CD4-positive, alpha-beta T cell (primary cell): ENCODE data around the gene STOM. TPM values are rescaled to one million over a fixed set of nuclear protein-coding genes. Genes with fewer than 3 reads are reported as not detected.

Experiments used
- ATAC-seq: fragments of 200-7000 bp; cut with Tn5 transposase; one replicate; pipeline ENCODE4 v1.10.0; 2022; ENCODE audit warnings: mild to moderate bottlenecking; ENCODE audit not compliant: poor library complexity
- CTCF ChIA-PET: fragments of 350-600 bp; sonication (Branson Sonifier 250); formaldehyde crosslinking; loops from one replicate; lab custom pipeline; 2021; ENCODE audit warnings: antibody characterized with exemption, inconsistent platforms; lab: Charles Lee
- POLR2A ChIA-PET: fragments of 350-600 bp; sonication (Branson Sonifier 250); formaldehyde crosslinking; loops from one replicate; lab custom pipeline; 2021; ENCODE audit warnings: antibody characterized with exemption, inconsistent platforms; lab: Charles Lee
- DNase-seq, 14 experiments: peaks; one replicate each; pipeline ENCODE4 v3.0.0-alpha.2; 2013 to 2020; ENCODE audit warnings: mixed read lengths in 2 of 14
- H3K27ac ChIP-seq, 2 donors: one replicate each; pipeline versions ENCODE4 v1.5.1 to v1.7.0; 2013; ENCODE audit warnings: low read length in 2 of 2, low read depth in 1 of 2, mild to moderate bottlenecking in 1 of 2
- H3K27me3 ChIP-seq, 2 experiments: 1 replicate in 1 of 2; 2 replicates in 1 of 2; pipeline versions ENCODE4 v1.6.1 to v1.7.0; 2013; ENCODE audit warnings: low read length in 2 of 2, control low read depth in 1 of 2, mild to moderate bottlenecking in 1 of 2, moderate library complexity in 1 of 2; ENCODE audit not compliant: insufficient read depth in 2 of 2, control insufficient read depth in 1 of 2
- H3K36me3 ChIP-seq: one replicate; pipeline ENCODE4 v1.6.1; 2013; ENCODE audit warnings: low read length, control low read depth; ENCODE audit not compliant: insufficient read depth
- H3K4me1 ChIP-seq: one replicate; pipeline ENCODE4 v1.6.1; 2013; ENCODE audit warnings: low read length, control low read depth; ENCODE audit not compliant: insufficient read depth
- H3K4me3 ChIP-seq: one replicate; pipeline ENCODE4 v1.5.1; 2013; ENCODE audit warnings: mild to moderate bottlenecking, low read length, moderate library complexity
- H3K9me3 ChIP-seq, 2 experiments: 1 replicate in 1 of 2; 2 replicates in 1 of 2; pipeline versions ENCODE4 v1.6.1 to v1.7.0; 2013; ENCODE audit warnings: low read length in 2 of 2, mild to moderate bottlenecking in 2 of 2, control low read depth in 1 of 2, moderate library complexity in 1 of 2; ENCODE audit not compliant: control insufficient read depth in 1 of 2, insufficient read depth in 1 of 2
- H3K27ac Mint-ChIP-seq: one replicate; pipeline ENCODE4 v1.8.0; 2020; ENCODE audit warnings: mixed read lengths
- H3K27me3 Mint-ChIP-seq: one replicate; pipeline ENCODE4 v1.8.0; 2021; ENCODE audit warnings: mixed read lengths
- H3K36me3 Mint-ChIP-seq: one replicate; pipeline ENCODE4 v1.8.0; 2021; ENCODE audit warnings: low read depth, mixed read lengths
- H3K4me1 Mint-ChIP-seq: one replicate; pipeline ENCODE4 v1.8.0; 2021; ENCODE audit warnings: low read depth, mixed read lengths
- H3K4me3 Mint-ChIP-seq: one replicate; pipeline ENCODE4 v1.8.0; 2020; ENCODE audit warnings: mild to moderate bottlenecking, mixed read lengths
- H3K9me3 Mint-ChIP-seq: one replicate; pipeline ENCODE4 v1.8.0; 2020; ENCODE audit warnings: mixed read lengths
- intact Hi-C, 2 experiments: fragments of 100-400 bp; cut with DNase I in 1 of 2; cut with micrococcal nuclease in 1 of 2; formaldehyde crosslinking; loops; one replicate each; pipeline versions ENCODE4 v1.15.1 to v1.9.0; 2023 to 2025; cut with DNase I, micrococcal nuclease
- total RNA-seq, 174 experiments: library from RNA in 2 of 174; stranded (reverse) in 2 of 174; gene quantifications; one replicate each; pipeline ENCODE4 v1.2.3 and lab custom pipeline; 2021 to 2026
- TF ChIP-seq, protein P1 (sequence below): fragments of 200-600 bp; IDR thresholded peaks from one replicate; pipeline ENCODE4 v1.8.0; 2022; ENCODE audit warnings: antibody characterized with exemption, mild to moderate bottlenecking

Gene STOM
- total RNA-seq, 2 experiments from 2014 or later: 26.1 to 27.9 TPM

GRCh38 chr9:121354141-121354540, 15.9 kb downstream of the STOM start:
- Mint-ChIP-seq H3K27ac (peak overlapping the region; percentile 62), H3K4me3 (no peak overlapping the region), H3K4me1 (peaks cover 42% of the 10 kb centered on the region), H3K9me3 (no peaks in the 10 kb centered on the region), H3K36me3 (peaks cover 33% of the 10 kb centered on the region), H3K27me3 (no peaks in the 10 kb centered on the region)
- ATAC-seq: no peak
- intact Hi-C loops: no loop called here
- CTCF ChIA-PET: interaction anchor here (1.4 to 2.2 kb wide), 2 partner anchors 10 to 34 kb away, joined by 5 to 8 read pairs; no protein-coding TSS in a partner anchor
- H3K27me3 ChIP-seq: no peaks in the 10 kb centered on the region
- H3K4me1 ChIP-seq: peaks cover 56% of the 10 kb centered on the region
- H3K36me3 ChIP-seq: peaks cover 39% of the 10 kb centered on the region
- no peak overlapping the region for H3K4me3 ChIP-seq
- peak in 1 of 14 experiments; percentile 21 for DNase-seq
- H3K27ac ChIP-seq: peak overlapping the region in 1 of 2 donors; percentile 21
- no peaks in the 10 kb centered on the region for H3K9me3 ChIP-seq
- TF ChIP-seq, protein P1, sequence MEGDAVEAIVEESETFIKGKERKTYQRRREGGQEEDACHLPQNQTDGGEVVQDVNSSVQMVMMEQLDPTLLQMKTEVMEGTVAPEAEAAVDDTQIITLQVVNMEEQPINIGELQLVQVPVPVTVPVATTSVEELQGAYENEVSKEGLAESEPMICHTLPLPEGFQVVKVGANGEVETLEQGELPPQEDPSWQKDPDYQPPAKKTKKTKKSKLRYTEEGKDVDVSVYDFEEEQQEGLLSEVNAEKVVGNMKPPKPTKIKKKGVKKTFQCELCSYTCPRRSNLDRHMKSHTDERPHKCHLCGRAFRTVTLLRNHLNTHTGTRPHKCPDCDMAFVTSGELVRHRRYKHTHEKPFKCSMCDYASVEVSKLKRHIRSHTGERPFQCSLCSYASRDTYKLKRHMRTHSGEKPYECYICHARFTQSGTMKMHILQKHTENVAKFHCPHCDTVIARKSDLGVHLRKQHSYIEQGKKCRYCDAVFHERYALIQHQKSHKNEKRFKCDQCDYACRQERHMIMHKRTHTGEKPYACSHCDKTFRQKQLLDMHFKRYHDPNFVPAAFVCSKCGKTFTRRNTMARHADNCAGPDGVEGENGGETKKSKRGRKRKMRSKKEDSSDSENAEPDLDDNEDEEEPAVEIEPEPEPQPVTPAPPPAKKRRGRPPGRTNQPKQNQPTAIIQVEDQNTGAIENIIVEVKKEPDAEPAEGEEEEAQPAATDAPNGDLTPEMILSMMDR: no peak
- POLR2A ChIA-PET: interaction anchor here (1.2 to 2.5 kb wide), 3 partner anchors 9 to 15 kb away, joined by 3 to 11 read pairs (median 8); no protein-coding TSS in a partner anchor

DNA sequence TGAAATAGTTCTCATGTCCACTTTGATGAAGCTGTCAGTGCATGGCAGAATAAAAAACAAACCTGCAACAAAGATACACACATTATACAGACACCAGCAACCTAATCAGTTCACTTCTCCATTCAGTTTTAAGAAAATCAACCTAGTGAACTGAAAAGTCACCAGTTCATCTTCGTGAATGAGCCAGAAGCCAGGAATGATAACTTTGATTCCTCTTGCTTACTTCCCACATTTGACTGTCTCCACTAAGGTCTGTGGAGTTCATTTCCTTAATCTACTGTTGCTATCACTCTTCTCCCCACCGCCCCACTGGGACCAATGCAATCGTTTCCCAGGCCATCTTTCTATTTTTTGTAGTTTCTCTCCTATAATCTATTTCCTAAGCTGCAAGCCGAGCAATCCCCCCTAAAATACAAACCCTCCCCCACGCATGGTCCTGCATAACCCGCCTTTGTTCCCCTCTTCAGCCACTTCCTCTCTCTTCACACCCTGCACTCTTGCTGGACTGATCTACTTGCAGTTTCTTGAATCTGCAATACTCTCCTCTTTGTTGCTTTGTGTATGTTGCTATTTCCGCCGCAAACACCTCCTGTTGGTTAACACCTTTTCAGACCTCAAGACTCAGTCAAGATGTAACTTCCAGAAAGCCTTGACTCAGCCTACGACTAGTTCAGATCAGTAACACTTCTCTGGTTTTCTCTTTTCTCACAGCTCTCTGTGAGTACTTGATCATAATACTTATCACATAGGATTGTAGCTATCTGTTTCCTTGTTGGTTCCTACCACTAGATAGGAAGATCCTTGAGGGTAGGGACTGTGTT, 16.6 kb downstream of the STOM start:
- H3K4me3 ChIP-seq: no peak overlapping the region
- H3K36me3 Mint-ChIP-seq: peaks cover 33% of the 10 kb centered on the region
- H3K4me1 Mint-ChIP-seq: peaks cover 35% of the 10 kb centered on the region
- no peaks in the 10 kb centered on the region for H3K27me3 Mint-ChIP-seq
- ChIA-PET POLR2A (interaction anchor here (1.2 to 2.5 kb wide), 3 partner anchors 10 to 16 kb away, joined by 3 to 11 read pairs (median 8); no protein-coding TSS in a partner anchor), CTCF (interaction anchor here (1.4 to 2.2 kb wide), 2 partner anchors 11 to 34 kb away, joined by 5 to 8 read pairs; no protein-coding TSS in a partner anchor)
- TF ChIP-seq, protein P1: no peak
- intact Hi-C loops: no loop called here
- peaks cover 53% of the 10 kb centered on the region for H3K4me1 ChIP-seq
- peaks cover 46% of the 10 kb centered on the region for H3K36me3 ChIP-seq
- H3K27me3 ChIP-seq: no peaks in the 10 kb centered on the region
- DNase-seq (peak in 9 of 14 experiments; percentile 11 to 92 (median 38)), ATAC-seq (peak; percentile 83)
- H3K9me3 Mint-ChIP-seq: no peaks in the 10 kb centered on the region
- H3K27ac ChIP-seq: peak overlapping the region in 1 of 2 donors; percentile 21
- peak overlapping the region; percentile 17 for H3K4me3 Mint-ChIP-seq
- H3K9me3 ChIP-seq: no peaks in the 10 kb centered on the region
- peak overlapping the region; percentile 62 for H3K27ac Mint-ChIP-seq

GRCh38 chr9:121350993-121351561, 19.0 kb downstream of the STOM start:
- H3K27me3 ChIP-seq: no peaks in the 10 kb centered on the region
- ATAC-seq (no peak), DNase-seq (no peak)
- peaks cover 69% of the 10 kb centered on the region for H3K36me3 ChIP-seq
- TF ChIP-seq, protein P1: no peak
- H3K27ac ChIP-seq: no peak overlapping the region
- ChIA-PET CTCF (interaction anchor here (3.9 kb wide), 1 partner anchor 31 kb away, joined by 19 read pairs; no protein-coding TSS in a partner anchor), POLR2A (no interaction called here)
- H3K4me3 ChIP-seq: no peak overlapping the region
- Mint-ChIP-seq H3K36me3 (peaks cover 50% of the 10 kb centered on the region), H3K9me3 (no peaks in the 10 kb centered on the region), H3K27me3 (no peaks in the 10 kb centered on the region), H3K4me3 (no peak overlapping the region), H3K27ac (no peak overlapping the region), H3K4me1 (peaks cover 19% of the 10 kb centered on the region)
- H3K9me3 ChIP-seq: no peaks in the 10 kb centered on the region
- intact Hi-C loops: no loop called here
- H3K4me1 ChIP-seq: peaks cover 36% of the 10 kb centered on the region
